Brain pericyte (primary cell): Measurements from ENCODE around the gene SCYGR1.
"Not testable (repeated sequence)": the region's sequence is repeated elsewhere in the genome, so short reads cannot be mapped to it uniquely, and the experiment has no call there.

ENCODE experiments used
- DNase-seq: peaks from one replicate; pipeline ENCODE4 v3.0.0-alpha.2; 2012; ENCODE audit warnings: low read depth, low spot score

Gene SCYGR1

DNA sequence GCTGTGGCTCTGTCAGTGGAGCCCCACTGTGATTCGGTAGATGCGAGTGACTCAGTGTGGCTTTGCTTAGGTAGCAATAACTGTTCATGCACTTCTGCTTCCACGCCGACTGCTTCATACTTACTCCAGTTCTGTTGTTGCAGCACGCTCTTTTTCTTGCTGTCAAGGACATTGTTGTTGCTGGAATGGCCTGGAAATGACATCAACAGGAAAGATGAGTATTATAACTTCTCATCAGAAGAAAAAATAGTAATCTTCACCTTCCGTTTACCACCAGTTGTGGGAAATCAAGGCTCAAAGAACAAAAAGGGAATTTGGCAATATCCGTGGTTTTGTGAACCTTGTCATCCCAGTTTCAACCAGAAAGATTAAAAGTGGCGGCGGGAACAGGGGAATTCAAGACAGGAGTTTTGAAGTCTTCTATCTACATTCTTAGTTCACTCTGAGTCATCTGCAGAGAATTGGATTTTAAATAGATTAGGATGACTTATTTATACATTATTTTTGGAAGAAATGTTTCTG, 16.9 kb downstream of the SCYGR1 start:
- DNase-seq = no peak

DNA sequence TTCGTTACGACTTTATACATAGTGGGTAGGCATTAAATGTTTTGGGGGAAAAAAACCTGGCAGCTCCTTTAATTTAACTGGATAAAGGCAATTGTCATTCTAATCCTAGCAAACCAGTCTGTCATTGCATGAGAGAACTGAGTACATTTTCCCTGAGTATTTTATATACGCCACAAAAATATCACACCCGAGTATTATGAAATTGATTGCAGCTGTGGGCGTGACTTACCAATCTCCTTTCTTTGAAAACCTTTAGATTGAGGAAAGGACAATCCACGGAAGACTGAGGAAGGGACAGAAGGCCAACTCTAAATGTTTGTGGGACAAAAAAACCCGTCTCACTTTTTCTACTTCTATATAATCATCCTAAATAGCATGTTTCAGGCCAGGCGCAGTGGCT, 17.7 kb downstream of the SCYGR1 start:
- no peak for DNase-seq

DNA sequence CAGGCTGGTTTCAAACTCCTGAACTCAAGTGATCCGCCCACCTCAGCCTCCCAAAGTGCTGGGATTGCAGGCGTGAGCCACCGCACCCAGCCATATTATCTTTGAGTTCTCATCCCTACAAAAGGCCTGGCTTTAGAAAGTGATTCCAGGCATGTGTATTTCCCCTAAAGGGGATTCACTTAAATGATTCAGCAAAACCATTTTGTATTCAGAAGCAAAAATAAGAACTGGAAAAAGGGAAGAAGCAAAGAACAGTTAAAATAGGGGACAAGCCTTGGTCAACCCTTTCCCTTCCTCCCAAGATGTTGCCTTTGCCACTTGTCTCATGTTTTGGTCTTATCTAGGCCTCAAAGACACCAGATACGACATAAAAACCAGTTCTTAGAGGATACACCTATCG, 19.2 kb downstream of the SCYGR1 start:
- no peak for DNase-seq

GRCh38 chr2:227367427-227367795, 20.3 kb downstream of the SCYGR1 start:
- no peak for DNase-seq

- no peak for DNase-seq
These were observed 20.9 kb downstream of the SCYGR1 start for GRCh38 chr2:227366769-227367426.

GRCh38 chr2:227365833-227366232, 21.9 kb downstream of the SCYGR1 start:
- no peak for DNase-seq

- not testable (repeated sequence) for DNase-seq
These were observed 23.0 kb downstream of the SCYGR1 start for GRCh38 chr2:227364585-227365263.

DNA sequence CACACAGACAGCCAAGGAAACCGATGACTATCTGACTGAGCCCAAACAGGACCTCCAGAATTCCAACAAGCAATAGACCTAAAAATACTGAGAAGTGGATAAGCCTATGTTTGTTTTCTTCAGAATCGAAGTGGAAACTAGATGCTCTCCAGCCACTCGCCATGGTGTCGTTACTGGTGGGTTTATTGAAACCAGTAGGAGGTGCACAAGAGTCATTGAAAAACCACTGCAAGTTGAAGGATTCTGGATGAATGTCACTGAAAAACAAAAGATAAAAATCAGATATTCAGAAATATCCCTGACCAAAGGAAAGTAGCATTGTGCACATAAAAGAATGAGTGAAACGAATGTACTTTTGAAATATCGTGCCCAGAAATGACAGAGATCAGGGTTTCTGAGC, 24.0 kb downstream of the SCYGR1 start:
- no peak for DNase-seq

- DNase-seq = no peak
These were observed 27.4 kb downstream of the SCYGR1 start for GRCh38 chr2:227360351-227360750.

- no peak for DNase-seq
These were observed 36.1 kb downstream of the SCYGR1 start for GRCh38 chr2:227351639-227352038.

DNA sequence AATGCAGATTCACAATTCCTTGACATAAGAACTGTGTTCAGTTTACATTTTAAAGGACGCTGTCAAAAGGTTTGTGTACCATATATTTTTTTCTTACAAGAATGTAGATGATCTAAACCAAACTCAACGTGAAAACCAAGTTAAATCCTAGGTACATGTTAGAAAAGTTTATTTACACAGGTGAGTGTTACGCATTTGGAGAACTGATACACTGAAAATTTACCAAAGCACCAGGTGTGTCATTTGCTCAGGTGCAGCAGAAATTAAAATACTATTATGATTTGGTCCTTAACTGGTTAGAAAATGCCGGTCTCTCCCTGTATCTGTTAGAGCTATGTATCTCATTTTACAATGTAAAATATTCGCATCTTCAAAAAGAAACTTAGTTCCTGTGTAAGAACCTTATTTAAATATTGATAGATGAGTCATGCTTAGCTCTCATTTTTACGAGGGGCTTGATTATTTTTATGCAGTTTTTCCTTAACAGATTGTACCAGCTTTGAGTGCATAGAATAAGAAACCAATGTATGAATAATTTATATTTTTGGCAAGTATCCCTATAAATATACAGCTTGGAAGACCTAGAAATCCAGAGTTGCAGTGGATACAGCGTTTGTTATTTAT, 37.6 kb downstream of the SCYGR1 start:
- DNase-seq = no peak

DNA sequence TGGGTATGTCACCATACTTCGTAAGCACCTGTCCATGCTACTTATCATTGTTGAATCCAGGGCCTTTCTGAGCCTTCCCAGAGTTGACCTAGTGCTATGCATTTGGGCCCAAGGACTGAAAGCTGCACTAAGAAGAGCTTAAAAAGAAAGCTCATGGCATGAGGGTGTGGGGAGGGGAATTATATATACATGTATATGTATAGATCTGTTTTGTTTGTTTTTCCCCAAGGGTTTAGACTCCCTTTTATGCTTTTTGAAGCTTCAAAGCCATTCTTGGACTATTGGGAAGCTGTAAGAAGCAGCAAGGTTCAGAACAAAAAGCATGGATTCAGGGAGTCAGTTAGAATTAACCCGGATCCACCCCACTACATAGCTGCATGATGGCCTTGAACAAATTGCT, 39.4 kb downstream of the SCYGR1 start:
- no peak for DNase-seq

DNA sequence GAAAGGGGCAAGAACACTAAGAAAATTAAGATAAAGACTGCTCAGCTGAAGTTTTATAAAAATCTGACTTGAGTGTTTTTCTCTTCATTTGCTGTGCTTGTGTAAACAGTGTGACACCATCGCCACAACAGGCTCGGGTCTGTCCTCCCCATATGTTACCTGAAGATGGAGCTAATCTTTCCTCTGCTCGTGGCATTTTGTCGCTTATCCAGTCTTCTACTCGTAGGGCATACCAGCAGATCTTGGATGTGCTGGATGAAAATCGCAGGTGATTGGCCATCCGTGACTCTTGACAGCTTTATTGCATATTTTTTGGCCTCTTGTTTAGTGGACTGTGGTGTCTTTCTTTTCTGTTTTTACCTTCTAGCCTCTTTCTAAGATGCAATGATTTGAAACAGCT, 40.6 kb downstream of the SCYGR1 start:
- no peak for DNase-seq

DNA sequence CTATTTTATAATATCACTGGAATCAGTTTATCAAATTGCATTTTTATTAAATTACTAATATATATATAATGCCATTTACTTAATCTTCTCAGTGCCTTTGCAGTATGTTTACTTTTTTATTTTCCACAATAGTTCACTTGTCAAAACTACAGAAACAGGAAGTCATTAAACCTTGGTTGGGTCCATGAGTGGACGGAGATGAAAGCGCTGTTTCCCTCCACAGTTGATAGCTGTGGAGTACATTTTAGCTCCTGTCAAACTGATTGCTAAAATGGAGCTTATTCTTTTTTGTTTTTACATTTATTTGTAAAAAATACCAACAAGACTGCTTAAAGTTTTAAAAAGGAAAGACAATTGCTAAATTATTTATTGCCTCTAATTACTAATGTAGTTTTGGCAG, 43.5 kb downstream of the SCYGR1 start:
- DNase-seq = no peak

DNA sequence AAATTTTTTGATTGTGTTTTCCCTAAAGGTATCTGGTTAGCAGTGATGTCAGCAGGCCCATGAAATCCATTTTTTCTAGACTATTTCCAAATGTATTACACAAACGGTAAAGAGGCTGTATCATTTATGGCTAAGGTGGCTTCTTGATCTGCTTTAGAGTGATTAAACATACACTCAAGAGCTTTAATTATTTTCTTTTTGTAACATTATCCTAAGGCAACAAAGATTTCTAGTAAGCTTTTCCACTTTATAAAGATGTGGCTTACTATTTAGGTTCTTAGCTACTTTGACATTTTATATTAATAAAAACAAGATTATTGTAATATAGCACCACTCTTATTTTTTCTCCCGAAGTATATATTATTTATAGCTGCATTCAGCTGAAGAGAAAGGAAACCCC, 46.2 kb downstream of the SCYGR1 start:
- DNase-seq = no peak

DNA sequence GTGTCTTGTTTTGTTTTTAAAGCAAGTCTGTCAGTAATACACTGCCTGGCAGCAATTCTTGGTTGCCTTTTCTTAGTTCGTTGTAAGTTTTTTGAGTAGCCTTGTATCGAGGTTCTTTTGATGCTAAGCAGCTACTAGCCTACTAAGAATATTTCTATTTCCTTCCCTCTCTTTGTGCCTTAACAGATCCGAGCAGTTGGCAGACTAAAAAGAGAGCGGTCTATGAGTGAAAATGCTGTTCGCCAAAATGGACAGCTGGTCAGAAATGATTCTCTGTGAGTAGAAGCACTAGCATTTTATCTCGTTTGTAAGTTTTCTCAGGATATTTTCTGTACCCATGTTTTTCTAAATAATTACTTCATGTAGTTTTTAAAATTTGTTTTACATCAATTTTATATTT, 47.6 kb downstream of the SCYGR1 start:
- no peak for DNase-seq

DNA sequence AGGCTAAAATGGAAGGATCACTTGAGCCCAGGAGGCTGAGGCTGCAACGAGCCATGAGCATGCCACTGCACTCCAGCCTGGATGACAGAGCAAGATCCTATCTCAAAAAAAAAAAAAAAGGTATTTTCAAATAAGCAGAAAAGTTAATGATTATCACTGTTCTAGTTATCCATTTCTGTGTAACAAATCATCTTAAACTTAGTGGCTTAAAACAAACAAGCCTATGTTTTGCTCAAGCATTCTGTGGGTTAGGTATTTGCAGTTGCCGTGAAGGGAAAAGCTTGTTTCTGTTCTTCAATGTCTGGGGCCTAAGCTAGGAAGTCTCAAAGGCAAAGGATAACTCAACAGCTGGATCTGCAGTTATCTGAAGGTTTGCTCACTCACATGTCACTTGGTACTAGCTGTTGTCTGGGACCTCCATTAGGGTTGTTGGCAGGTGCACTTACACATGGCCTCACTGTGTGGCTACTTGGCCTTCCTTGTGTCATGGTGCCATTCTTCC, 48.6 kb downstream of the SCYGR1 start:
- no peak for DNase-seq
